Cerebellar cortex (tissue), 1 donor: ENCODE data around the gene TSSC4.

Experiments used
- DNase-seq: peaks from one replicate; pipeline ENCODE4 v3.0.0-alpha.2; 2015; ENCODE audit warnings: low spot score

Gene TSSC4

GRCh38 chr11:2447951-2448650, 47.6 kb downstream of the TSSC4 start:
- DNase-seq, result no peak

DNA sequence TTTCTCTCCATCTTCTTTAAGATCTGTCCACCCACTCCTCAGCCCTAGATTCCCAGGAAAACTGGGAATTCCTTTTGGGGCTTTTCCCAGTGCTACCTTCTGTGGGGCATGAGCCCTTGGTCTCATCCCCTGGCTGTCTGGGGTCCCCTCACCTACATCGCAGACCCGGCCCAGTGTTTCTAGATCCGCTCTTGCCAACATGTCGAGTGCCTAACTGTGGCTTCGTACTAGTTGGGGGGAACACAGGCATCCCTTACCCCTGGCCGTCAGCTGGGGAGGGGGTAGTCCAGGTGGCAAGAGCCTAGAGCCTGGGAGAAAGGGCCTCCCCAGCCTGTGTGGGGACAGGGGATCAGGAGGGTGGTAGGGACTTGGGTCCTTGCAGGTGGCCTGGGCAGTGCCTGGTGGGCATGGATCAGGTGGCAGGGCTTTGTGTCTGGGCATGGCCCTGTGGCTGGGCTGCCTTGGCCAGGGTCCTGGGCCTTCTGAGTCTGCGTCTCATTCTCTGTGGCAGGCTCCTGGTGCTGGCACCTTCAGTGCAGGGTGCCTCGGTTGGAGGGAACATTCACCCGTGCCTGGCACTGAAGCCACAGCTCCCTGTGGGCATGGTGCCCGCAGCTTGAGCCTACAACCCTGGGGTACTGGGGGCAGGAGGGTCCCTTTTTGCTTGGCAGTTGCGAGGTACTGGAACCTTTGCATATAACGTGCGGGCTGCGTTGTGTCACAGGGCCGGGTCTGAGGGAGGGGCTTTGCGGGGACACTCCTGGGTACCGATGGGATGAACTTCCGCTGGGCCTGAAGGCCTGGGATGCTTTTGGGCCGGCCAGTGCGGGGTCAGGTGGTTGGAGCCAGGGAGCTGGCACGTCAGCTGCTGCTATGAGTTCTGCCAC, 48.4 kb downstream of the TSSC4 start:
- no peak for DNase-seq

DNA sequence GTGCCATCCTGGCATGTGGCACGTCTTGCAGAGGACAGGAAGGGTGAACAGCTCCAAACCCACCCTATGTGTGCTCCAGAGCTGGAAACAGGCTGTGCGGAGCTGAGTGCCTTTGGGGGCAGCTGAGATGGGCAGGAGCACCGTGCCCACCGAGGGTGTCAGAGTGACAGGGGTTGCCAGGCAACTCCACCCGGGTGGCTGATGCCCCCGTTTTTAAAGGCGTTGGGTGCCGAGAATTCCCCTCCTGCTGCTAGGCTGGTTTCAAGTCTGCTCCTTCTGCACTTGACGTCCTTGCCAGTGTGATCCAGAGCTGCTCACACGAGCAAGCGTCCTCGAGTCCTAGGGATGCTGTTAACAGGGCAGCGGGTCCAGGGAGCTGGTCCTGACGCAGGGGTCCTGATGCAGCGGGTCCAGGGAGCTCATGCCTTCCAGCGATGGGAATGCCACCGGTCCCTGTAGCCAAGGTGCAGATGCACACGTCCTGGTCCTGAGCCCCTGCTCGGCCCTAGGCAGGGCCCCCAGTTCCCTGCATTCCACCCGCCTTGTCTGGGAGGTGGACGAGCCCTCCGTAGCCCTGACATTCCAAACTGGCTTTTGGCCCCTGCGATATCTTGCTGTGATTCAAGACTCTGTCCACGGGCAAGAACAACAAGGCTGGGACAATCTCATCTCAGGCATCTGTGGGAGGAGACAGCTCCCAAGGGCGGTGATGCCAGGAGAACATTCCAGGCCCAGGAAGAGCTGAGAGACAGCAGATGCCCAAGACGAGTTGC, 49.2 kb downstream of the TSSC4 start:
- DNase-seq, result no peak

GRCh38 chr11:2450321-2451041, 49.9 kb downstream of the TSSC4 start:
- DNase-seq, result no peak

GRCh38 chr11:2451336-2451735, 50.8 kb downstream of the TSSC4 start:
- DNase-seq, result no peak

DNA sequence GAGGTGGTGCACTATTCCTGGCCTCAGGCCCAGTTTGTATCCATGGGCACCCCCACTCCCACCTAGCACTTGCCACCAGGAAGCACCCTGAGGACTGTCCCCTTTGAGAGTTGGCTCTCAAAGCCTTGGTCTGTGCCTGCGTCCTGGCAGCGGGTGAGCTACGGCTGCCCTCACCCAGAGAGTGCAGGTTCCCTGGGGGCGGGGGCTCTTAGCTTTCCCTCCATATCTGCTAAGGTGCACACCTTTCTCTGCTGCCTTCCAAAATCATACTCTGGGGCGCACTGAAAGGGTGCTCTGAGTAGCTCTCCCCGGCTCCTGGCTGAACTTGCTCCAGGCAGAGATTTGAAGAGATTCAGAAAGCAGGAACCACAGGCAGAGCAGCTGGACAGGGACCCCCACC, 51.4 kb downstream of the TSSC4 start:
- DNase-seq, result no peak

GRCh38 chr11:2452321-2453012, 51.9 kb downstream of the TSSC4 start:
- no peak for DNase-seq

- DNase-seq, result no peak
These were observed 52.9 kb downstream of the TSSC4 start for GRCh38 chr11:2453436-2453835.
